HG02798 (cell line): ENCODE data around the gene CACNA2D1.

Experiments used
- ATAC-seq: cut with Tn5 transposase; IDR thresholded peaks from one replicate; pipeline ENCODE4 v1.9.1; 2021; ENCODE audit warnings: mild to moderate bottlenecking; ENCODE audit not compliant: unreplicated experiment, poor library complexity

CACNA2D1 gene

GRCh38 chr7:82185443-82185842, 258.1 kb downstream of the CACNA2D1 start:
- no peak for ATAC-seq

GRCh38 chr7:82183634-82184033, 259.9 kb downstream of the CACNA2D1 start:
- ATAC-seq: no peak

- ATAC-seq: no peak
Observed at GRCh38 chr7:82179311-82179710, 264.3 kb downstream of the CACNA2D1 start.

- ATAC-seq: no peak
Observed at GRCh38 chr7:82175319-82175718, 268.3 kb downstream of the CACNA2D1 start.

GRCh38 chr7:82173400-82174021, 270.1 kb downstream of the CACNA2D1 start:
- no peak for ATAC-seq

GRCh38 chr7:82172881-82173280, 270.7 kb downstream of the CACNA2D1 start:
- no peak for ATAC-seq

- ATAC-seq: no peak
Observed at GRCh38 chr7:82172017-82172416, 271.6 kb downstream of the CACNA2D1 start.

- no peak for ATAC-seq
Observed at GRCh38 chr7:82167558-82168314, 275.8 kb downstream of the CACNA2D1 start.

- ATAC-seq: no peak
Observed at GRCh38 chr7:82166260-82167015, 277.1 kb downstream of the CACNA2D1 start.

- no peak for ATAC-seq
Observed at GRCh38 chr7:82164813-82165212, 278.8 kb downstream of the CACNA2D1 start.

GRCh38 chr7:82164410-82164809, 279.2 kb downstream of the CACNA2D1 start:
- ATAC-seq: no peak

- no peak for ATAC-seq
Observed at GRCh38 chr7:82163586-82163985, 280.0 kb downstream of the CACNA2D1 start.

GRCh38 chr7:82162289-82162688, 281.3 kb downstream of the CACNA2D1 start:
- no peak for ATAC-seq

GRCh38 chr7:82158327-82158726, 285.2 kb downstream of the CACNA2D1 start:
- ATAC-seq: no peak

- no peak for ATAC-seq
Observed at GRCh38 chr7:82156893-82157292, 286.7 kb downstream of the CACNA2D1 start.

GRCh38 chr7:82156168-82156567, 287.4 kb downstream of the CACNA2D1 start:
- no peak for ATAC-seq

GRCh38 chr7:82154728-82155127, 288.8 kb downstream of the CACNA2D1 start:
- no peak for ATAC-seq

GRCh38 chr7:82153776-82154175, 289.8 kb downstream of the CACNA2D1 start:
- no peak for ATAC-seq

GRCh38 chr7:82152858-82153257, 290.7 kb downstream of the CACNA2D1 start:
- ATAC-seq: no peak

GRCh38 chr7:82146491-82146890, 297.1 kb downstream of the CACNA2D1 start:
- ATAC-seq: no peak

- no peak for ATAC-seq
Observed at GRCh38 chr7:82142263-82142864, 301.2 kb downstream of the CACNA2D1 start.
